Uterus (tissue), 2 donors: ENCODE measurements around the gene SIM2.

Experiments used
- CTCF ChIP-seq, 4 experiments: fragments of 200-600 bp in 2 of 4; fragments of 450-650 bp in 2 of 4; sonication (generic) in 2 of 4; IDR thresholded peaks; one replicate each; pipeline ENCODE4 v1.5.1; 2016 to 2019; ENCODE audit warnings: antibody characterized with exemption in 4 of 4, mild to moderate bottlenecking in 2 of 4, moderate library complexity in 1 of 4
- POLR2A ChIP-seq, 2 donors: fragments of 450-650 bp; IDR thresholded peaks; one replicate each; pipeline ENCODE4 v1.6.1; 2016; ENCODE audit warnings: antibody characterized with exemption in 2 of 2, mild to moderate bottlenecking in 1 of 2, moderate library complexity in 1 of 2

- no peak for TF ChIP-seq POLR2A (IDR thresholded peaks at IDR 0.05)
- TF ChIP-seq CTCF (IDR thresholded peaks at IDR 0.05), result no peak
These were observed 33.8 kb downstream of the SIM2 start for GRCh38 chr21:36732761-36733160.
